SIG-M5 treated with dmso at 0.1 percent for 504 hours (cell line): ENCODE data around the gene SCYGR7.
A peak's percentile ranks its signal among the peaks of the same experiment; 100 is the strongest.
"Not testable (repeated sequence)": the region's sequence is repeated elsewhere in the genome, so short reads cannot be mapped to it uniquely, and the experiment has no call there.

ENCODE experiments used
- DNase-seq: peaks from one replicate; lab custom pipeline; 2025; ENCODE audit not compliant: unreplicated experiment; lab: John Stamatoyannopoulos, UW

Gene SCYGR7

DNA sequence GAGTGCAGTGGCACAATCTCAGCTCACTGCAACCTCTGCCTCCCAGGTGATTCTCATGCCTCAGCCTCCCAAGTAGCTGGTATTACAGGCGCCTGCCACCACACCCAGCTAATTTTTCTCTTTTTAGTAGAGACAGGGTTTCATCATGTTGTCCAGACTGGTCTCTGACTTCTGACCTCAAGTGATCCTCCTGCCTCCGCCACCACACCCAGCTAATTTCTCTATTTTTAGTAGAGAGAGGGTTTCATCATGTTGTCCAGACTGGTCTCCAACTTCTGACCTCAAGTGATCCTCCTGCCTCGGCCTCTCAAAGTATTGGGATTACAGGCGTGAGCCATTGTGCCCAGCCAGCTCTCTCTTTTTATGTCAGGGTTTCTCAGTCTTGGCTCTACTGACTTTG, 28.1 kb downstream of the SCYGR7 start:
- DNase-seq: not testable (repeated sequence)

- no peak for DNase-seq
These were observed 31.4 kb downstream of the SCYGR7 start for GRCh38 chr2:227759411-227760118.

DNA sequence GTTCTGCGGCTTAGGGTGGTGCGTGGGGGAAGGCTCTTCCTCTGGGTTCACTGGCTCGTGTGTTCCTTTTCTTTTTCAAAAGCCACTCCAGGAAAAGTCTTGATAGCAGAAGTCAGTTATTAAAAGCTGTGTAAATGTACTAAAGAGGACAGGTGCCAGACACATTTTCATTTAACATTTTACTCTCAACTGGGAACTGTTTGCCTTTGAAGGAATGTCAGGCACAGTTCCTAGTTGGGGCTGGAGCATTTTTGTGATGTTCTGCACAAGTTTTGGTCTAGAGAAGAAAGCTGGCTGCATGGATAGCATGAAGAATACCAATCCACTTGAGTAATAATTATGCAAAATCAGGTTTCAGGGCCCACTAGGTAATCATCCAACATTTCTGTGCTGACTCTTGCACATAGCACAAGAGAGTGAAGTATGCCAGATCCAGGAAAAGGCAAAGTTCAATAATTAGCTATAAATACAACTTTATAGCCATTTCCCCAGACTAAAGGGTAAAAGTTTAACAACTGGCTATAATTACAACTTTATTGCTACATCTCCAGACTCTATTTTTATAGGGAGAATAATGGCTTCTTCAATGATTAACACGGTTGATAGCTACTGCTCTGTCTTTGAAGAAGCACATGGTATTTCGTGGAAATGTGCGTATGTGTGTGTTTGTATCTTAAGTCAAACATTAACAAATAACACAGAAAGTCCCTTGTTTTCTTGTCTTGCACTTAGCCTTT, 33.8 kb downstream of the SCYGR7 start:
- DNase-seq: no peak

DNA sequence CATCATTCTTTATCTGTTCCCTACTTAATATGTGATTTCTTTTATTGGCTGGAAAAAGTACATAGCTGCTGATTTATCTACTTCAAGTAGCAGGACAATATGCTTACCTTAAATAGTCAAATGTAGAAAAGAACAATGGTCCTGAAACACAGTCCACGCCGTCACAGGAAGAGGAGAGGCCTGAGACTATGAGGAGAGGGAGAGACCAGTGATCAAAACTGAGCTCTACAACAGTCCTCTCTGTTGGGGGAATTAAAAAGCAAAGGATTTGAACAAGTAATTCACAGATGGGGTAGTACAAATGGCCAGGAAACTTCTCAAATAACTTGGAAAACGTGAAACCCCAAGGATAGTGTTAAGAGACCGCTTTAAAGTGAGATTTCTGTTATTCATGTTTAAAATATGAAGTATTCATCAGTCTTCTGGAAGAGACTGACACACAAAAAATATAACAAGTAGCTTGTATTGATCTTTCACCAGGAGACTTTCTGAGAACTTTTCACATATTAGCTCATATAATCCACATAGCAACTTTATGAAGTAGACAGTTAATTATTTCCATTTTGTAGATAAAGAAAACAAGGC, 37.7 kb downstream of the SCYGR7 start:
- DNase-seq: no peak

DNA sequence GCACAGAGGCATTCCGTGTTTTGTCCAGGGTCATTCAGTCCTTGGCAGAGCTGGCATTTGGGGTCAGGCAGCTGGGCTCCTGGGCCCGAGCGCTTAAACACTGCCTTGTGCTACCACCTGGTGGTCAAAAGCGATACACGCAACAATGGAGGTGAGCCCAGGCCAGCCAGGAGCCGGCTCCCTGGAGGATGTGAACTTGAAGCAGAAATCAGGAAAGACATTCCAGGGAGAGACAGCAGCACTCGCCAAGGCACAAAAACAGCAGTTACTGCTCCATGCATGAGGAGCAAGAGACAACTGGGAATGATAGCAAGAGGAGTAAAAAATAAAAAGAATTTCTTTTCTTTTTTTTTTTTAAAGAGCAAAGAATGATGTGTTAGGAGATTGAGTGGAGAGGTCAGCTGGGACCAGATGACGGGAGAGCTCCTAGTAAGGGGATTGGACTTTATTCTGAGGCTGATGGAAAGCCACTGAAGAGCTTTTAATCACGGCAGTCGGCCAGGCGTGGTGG, 38.3 kb downstream of the SCYGR7 start:
- peak; percentile 54 for DNase-seq

GRCh38 chr2:227767830-227768229, 39.7 kb downstream of the SCYGR7 start:
- DNase-seq: no peak

GRCh38 chr2:227772197-227772661, 44.1 kb downstream of the SCYGR7 start:
- DNase-seq: no peak

DNA sequence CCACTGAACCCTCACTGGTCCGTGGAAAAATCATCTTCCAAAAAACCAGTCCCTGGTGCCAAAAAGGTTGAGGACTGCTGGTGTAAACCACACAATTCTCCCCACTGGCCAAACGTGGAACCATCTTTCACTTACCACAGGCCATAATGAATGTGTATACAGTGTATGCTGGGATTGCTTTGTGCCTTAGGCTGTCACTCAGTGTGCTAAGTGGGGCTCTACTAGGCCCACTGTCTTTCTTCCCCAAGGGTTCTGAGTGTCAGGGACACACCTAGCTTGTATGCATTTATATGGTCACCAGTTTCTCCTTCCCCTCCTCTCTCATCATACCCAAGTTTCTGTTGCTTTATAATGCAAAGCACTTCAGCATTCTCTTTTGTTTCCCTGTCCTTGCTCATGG, 44.8 kb downstream of the SCYGR7 start:
- no peak for DNase-seq

DNA sequence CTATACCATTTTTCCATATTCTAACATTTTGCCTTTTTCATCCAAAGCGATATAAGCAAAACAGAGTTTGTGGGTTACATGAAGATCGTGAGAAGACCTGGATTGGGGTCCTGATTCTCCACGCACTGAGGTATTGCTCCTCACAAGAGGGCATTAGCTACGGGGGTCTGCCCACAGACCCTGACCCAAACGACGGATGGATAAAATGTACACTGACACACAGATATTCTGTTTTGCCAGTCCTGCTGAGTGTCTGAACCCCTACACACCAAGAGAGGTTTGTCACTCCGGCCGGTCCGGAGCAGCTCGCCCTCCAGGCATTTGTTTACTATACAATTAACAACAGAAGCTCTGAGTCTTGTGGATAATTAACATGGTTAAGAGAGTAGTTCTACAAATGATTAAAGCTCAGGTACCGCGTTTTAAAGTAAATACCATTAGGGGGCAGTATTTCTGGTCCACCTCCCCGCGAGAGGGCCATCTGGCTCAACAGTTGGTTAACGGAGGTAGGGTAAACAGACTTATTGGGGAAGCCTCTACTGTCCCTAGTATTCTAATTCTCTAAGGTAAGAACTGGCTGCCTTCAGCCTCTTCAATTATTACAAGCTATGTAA, 46.0 kb downstream of the SCYGR7 start:
- no peak for DNase-seq

DNA sequence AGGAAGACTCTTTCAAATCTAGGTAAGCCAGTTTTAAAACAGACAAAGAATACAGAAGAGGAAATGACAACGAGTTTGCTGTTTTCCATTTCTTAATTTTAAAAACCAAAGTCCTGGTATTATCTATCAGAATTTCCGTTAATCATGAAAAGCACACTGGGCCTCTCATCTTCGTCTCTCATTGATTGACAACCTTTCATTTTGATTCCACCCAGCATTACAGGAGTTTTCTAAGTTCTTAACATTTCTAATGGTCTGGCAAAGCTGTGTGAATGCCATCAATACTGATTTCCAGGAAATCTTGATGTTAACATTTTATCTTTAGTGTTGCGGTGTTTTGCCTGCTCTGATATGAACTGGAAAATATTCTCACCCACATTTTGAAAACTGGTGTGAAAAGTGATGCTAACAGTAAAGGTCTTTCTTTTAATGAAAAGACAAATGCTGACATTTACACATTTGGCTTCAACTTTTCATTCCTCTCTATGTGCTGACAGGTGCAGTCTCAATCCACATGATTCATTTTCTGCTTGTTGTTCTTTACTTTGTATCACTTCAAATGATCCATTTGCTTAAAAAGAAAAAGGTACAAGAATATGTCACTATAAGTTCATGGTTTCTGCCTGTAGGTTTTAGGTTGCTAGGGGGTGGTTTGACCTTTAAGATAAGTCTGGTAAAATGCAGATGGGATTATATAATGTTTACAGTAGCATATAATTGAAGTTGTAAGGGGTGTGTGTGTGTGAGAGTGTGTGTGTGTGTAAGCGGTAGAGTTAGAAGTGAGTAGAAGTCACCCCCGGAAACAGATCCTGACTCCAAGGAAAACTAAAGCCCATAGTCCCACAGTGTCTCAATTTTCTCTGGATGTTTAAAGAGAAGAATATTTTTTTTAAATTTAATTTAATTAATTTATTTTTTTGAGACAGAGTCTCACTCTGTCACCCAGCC, 47.0 kb downstream of the SCYGR7 start:
- DNase-seq: no peak
